HepG2 (cell line): Measurements from ENCODE around the gene EFS. TPM values are rescaled to one million over a fixed set of nuclear protein-coding genes. Genes with fewer than 3 reads are reported as not detected.
A peak's percentile ranks its signal among the peaks of the same experiment; 100 is the strongest.

Experiments
- ADNP ChIP-seq: sonication (generic); formaldehyde crosslinking; IDR thresholded peaks from 2 replicates; pipeline ENCODE4 v1.4.0; 2020; ENCODE audit warnings: missing genetic modification reagents
- ARNTL ChIP-seq: sonication (generic); formaldehyde crosslinking; IDR thresholded peaks from 2 replicates; pipeline ENCODE4 v1.4.0; 2020; ENCODE audit warnings: mild to moderate bottlenecking, missing genetic modification reagents
- BRCA1 ChIP-seq: sonication (generic); formaldehyde crosslinking; IDR thresholded peaks from 2 replicates; pipeline ENCODE4 v1.4.0; 2020; ENCODE audit warnings: missing genetic modification reagents
- ELF4 ChIP-seq: sonication (generic); formaldehyde crosslinking; IDR thresholded peaks from 2 replicates; pipeline ENCODE4 v1.5.0; 2020; ENCODE audit warnings: missing genetic modification reagents, mild to moderate bottlenecking, moderate library complexity, borderline replicate concordance
- EP300 ChIP-seq, 3 experiments: sonication (generic) in 1 of 3; formaldehyde crosslinking in 1 of 3; IDR thresholded peaks; 2 replicates each; pipeline versions ENCODE4 v1.5.1 to v1.6.1; 2011 to 2020; ENCODE audit warnings: low read depth in 2 of 3, low read length in 2 of 3, borderline replicate concordance in 1 of 3, improper control_type of control experiment in 1 of 3, mild to moderate bottlenecking in 1 of 3, missing genetic modification reagents in 1 of 3, moderate library complexity in 1 of 3
- GMEB1 ChIP-seq: sonication (generic); formaldehyde crosslinking; IDR thresholded peaks from 2 replicates; pipeline ENCODE4 v1.5.1; 2020; ENCODE audit warnings: missing genetic modification reagents, mild to moderate bottlenecking, borderline replicate concordance
- GPBP1L1 ChIP-seq: sonication (generic); formaldehyde crosslinking; IDR thresholded peaks from 2 replicates; pipeline ENCODE4 v1.5.0; 2020; ENCODE audit warnings: mild to moderate bottlenecking, missing genetic modification reagents
- HNRNPUL1 ChIP-seq: fragments of 200-400 bp; formaldehyde crosslinking; IDR thresholded peaks from 2 replicates; pipeline ENCODE4 v1.6.1; 2017; ENCODE audit warnings: low read depth, mild to moderate bottlenecking, low read length, moderate library complexity
- IRX3 ChIP-seq: sonication (generic); formaldehyde crosslinking; IDR thresholded peaks from 2 replicates; pipeline ENCODE4 v1.8.1; 2023; ENCODE audit warnings: mild to moderate bottlenecking, low read depth, missing genetic modification reagents, borderline replicate concordance
- NKX3-1 ChIP-seq: sonication (generic); formaldehyde crosslinking; IDR thresholded peaks from 2 replicates; pipeline ENCODE4 v1.5.0; 2020; ENCODE audit warnings: missing genetic modification reagents
- SNRNP70 ChIP-seq: fragments of 200-400 bp; formaldehyde crosslinking; IDR thresholded peaks from 2 replicates; pipeline ENCODE4 v1.6.1; 2017; ENCODE audit warnings: mild to moderate bottlenecking, low read depth, low read length, moderate library complexity
- SOX13 ChIP-seq, 3 experiments: fragments of 450-650 bp in 1 of 3; sonication (generic) in 1 of 3; formaldehyde crosslinking in 1 of 3; IDR thresholded peaks in 2 of 3; conservative IDR thresholded peaks in 1 of 3; 2 replicates each; pipeline versions ENCODE4 v1.5.0 to v1.6.1; 2016 to 2020; ENCODE audit warnings: antibody characterized with exemption in 1 of 3, mild to moderate bottlenecking in 1 of 3, missing compliant biosample characterization in 1 of 3, missing genetic modification reagents in 1 of 3, moderate library complexity in 1 of 3
- TERF1 ChIP-seq: sonication (generic); formaldehyde crosslinking; IDR thresholded peaks from 2 replicates; pipeline ENCODE4 v1.8.0; 2022; ENCODE audit warnings: mild to moderate bottlenecking, missing genetic modification reagents, moderate library complexity
- ZEB1 ChIP-seq: IDR thresholded peaks from 2 replicates; pipeline ENCODE4 v1.6.1; 2012; ENCODE audit warnings: mild to moderate bottlenecking, low read depth, inconsistent platforms; ENCODE audit not compliant: insufficient replicate concordance
- ZNF230 ChIP-seq: sonication (generic); formaldehyde crosslinking; IDR thresholded peaks from 2 replicates; pipeline ENCODE4 v1.4.0; 2020; ENCODE audit warnings: mild to moderate bottlenecking, missing genetic modification reagents
- ZNF256 ChIP-seq: sonication (generic); formaldehyde crosslinking; conservative IDR thresholded peaks from 2 replicates; pipeline ENCODE4 v1.4.0; 2020; ENCODE audit warnings: missing genetic modification reagents
- ZNF275 ChIP-seq: sonication (generic); formaldehyde crosslinking; IDR thresholded peaks from 2 replicates; pipeline ENCODE4 v1.8.0; 2022; ENCODE audit warnings: missing genetic modification reagents, mild to moderate bottlenecking, inconsistent platforms, borderline replicate concordance
- ZNF552 ChIP-seq: sonication (generic); formaldehyde crosslinking; IDR thresholded peaks from 2 replicates; pipeline ENCODE4 v1.9.0; 2022; ENCODE audit warnings: missing genetic modification reagents, mild to moderate bottlenecking, borderline replicate concordance
- ZNF713 ChIP-seq: sonication (generic); formaldehyde crosslinking; IDR thresholded peaks from 2 replicates; pipeline ENCODE4 v1.4.0; 2020; ENCODE audit warnings: mild to moderate bottlenecking, missing genetic modification reagents
- ZNF720 ChIP-seq: sonication (generic); formaldehyde crosslinking; IDR thresholded peaks from 2 replicates; pipeline ENCODE4 v1.4.0; 2020; ENCODE audit warnings: missing genetic modification reagents
- ZNF891 ChIP-seq: sonication (generic); formaldehyde crosslinking; IDR thresholded peaks from 2 replicates; pipeline ENCODE4 v1.5.0; 2020; ENCODE audit warnings: mild to moderate bottlenecking, missing genetic modification reagents
- polyA plus RNA-seq, 8 experiments: library from polyadenylated mRNA; depleted of rRNA in 3 of 8; stranded (reverse) in 7 of 8; unstranded in 1 of 8; fragments of >200 nt; fragmentation: Illumina TruSeq in 4 of 8; extraction: Trizol in 4 of 8; gene quantifications; 2 replicates each; pipeline versions ENCODE4 v1.2.1 to v1.2.3, GENCODE V29; 2011 to 2016; ENCODE audit warnings: low read depth in 4 of 8, missing spikeins in 1 of 8, mixed read lengths in 1 of 8; ENCODE audit not compliant: insufficient read depth in 1 of 8
- total RNA-seq, 5 experiments: library from RNA; depleted of rRNA; stranded (reverse); fragments of >200 nt; fragmentation: Illumina TruSeq; extraction: Trizol; gene quantifications; 2 replicates each; pipeline ENCODE4 v1.2.3, GENCODE V29; 2016; ENCODE audit warnings: low read depth in 1 of 5

The EFS gene
- total and polyA plus RNA-seq, 2 of the 13 experiments (the other 11 are each of a cell fraction or from before 2014, with no cell fraction given) = not detected

GRCh38 chr14:23321572-23322547 is 43.1 kb downstream of the EFS start (continued):
- TF ChIP-seq ZNF552 (CRISPR knock-in tag) = 0 out of 2 replicates have a peak, but pooled peaks have one; percentile 57
- peak; percentile 93 for TF ChIP-seq ZNF891 (CRISPR knock-in tag)
- no peak for TF ChIP-seq ZEB1
- TF ChIP-seq EP300 (IDR thresholded peaks at IDR 0.05; ENCODE audit: low read depth in 2 of 2, low read length in 2 of 2) = no peak
- TF ChIP-seq EP300 (CRISPR knock-in tag; IDR thresholded peaks at IDR 0.05; ENCODE audit: borderline replicate concordance) = no peak
- no peak for TF ChIP-seq HNRNPUL1
- peak; percentile 70 for TF ChIP-seq BRCA1 (CRISPR knock-in tag)
- peak; percentile 83; the same call in 1 of the 2 replicates for TF ChIP-seq ZNF230 (CRISPR knock-in tag)
- TF ChIP-seq GMEB1 (CRISPR knock-in tag) = no peak; the same call in 1 of the 2 replicates
- 0 out of 2 replicates have a peak, but pooled peaks have one; percentile 55 for TF ChIP-seq IRX3 (CRISPR knock-in tag)
- peak; percentile 45 for TF ChIP-seq ARNTL
- TF ChIP-seq TERF1 (CRISPR knock-in tag) = 0 out of 2 replicates have a peak, but pooled peaks have one; percentile 22
- TF ChIP-seq NKX3-1 (CRISPR knock-in tag) = peak; percentile 70
- TF ChIP-seq ZNF713 (CRISPR knock-in tag) = no peak
- no peak for TF ChIP-seq ZNF720 (CRISPR knock-in tag)
- no peak for TF ChIP-seq ELF4 (CRISPR knock-in tag)
- no peak; the same call in 1 of the 2 replicates for TF ChIP-seq ZNF275 (CRISPR knock-in tag)
- TF ChIP-seq ADNP = 0 out of 2 replicates have a peak, but pooled peaks have one; percentile 46
- peak; percentile 36; the same call in 1 of the 2 replicates for TF ChIP-seq ZNF256 (CRISPR knock-in tag)
- TF ChIP-seq GPBP1L1 = no peak
- TF ChIP-seq SNRNP70 = peak; percentile 84; the same call in 1 of the 2 replicates
- no peak; the same call in 1 of the 2 replicates for TF ChIP-seq SOX13 (IDR thresholded peaks at IDR 0.05)
- peak; percentile 68 to 94; a peak in 3 of 4 replicates for TF ChIP-seq SOX13 (CRISPR knock-in tag; conservative IDR thresholded peaks at IDR 0.05 in 1 of 2, IDR thresholded peaks at IDR 0.05 in 1 of 2)
